ENCODE measurements around the gene ST6GALNAC5.
A peak's percentile ranks its signal among the peaks of the same experiment; 100 is the strongest.

ST6GALNAC5 gene

DNA sequence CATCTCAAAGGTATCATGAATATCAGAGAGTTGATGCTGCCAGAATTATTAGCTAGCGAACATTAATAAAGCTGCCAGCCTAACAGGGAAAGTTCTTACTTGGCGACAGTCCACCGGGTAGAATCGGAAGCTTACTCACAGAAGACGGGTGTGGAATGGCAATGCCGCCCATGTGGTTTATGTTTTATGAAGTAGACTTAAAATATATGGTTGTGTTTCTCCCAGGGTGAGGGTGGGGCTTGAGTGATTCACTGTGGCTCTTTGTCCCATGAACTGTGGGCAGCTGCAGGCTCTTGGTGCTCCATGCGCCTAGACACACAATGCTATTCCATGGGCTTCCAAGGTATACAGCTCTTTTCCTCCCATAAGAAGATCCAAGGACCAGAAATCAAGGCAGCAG, 189.2 kb downstream of the ST6GALNAC5 start:
- DNase-seq: no peak

DNA sequence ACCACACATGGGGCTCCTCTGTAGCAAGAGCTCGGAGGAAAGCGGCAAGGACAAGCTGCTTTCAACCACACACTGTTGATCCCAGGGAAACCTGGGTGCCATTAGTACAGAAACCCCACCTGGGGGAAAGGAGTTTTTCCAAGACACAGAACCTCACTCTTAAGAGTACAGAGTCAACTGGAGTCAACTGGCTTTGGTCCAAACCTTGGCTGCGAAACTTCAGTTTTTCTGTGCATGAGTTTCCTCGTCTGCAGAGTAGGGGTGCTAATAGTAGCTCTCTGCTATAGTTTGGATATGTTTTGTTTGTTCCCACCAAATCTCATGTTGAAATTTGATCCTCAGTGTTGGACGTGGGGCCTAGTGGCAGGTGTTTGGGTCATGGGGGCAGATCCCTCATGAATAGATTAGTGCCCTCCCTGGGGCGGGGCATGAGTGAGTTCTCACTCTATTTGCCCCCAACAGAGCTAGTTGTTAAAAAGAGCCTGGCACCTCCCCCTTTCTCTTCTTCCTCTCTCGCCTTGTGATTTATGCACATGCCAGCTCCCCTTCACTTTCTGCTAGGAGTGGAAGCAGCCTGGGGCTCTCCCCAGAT, 190.8 kb downstream of the ST6GALNAC5 start:
- no peak for DNase-seq

DNA sequence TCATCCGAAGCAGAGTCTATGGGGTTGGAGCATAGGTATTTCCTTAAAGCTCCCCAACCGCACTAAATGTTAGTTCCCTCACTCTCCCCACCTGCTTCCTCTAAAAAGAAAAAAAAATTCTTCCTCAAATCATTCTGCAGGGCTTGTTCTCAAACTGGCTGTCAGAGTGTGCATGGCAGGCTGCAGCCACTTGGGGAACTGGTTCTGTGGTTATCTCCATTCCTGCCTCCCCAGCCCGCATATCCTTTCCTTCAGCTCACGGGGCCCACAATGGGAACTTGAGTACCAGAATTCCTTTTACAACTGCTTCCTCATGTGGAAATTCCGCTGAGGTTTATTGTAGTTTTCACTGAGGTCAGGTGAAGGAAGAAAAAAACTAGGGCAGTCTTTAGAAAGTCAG, 192.7 kb downstream of the ST6GALNAC5 start:
- DNase-seq: peak; percentile 70

DNA sequence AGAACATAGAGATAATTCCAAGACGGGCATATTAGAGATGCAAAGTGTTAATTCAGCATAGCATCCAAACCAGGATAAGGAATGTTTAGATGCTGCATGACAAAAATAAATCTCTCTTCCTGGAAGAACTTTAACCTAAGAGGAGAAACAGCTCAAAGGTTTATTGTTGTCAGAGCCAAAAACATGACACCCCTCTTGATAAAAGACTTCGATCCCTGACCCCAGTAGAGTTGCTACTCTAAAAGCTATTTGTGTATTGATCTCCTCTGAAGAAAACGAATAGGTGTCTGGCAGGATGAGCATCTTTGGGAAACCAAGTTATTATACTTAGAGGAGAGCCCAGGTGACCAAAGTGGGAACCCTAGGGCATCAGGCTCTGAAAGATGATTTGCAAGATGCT, 193.9 kb downstream of the ST6GALNAC5 start:
- no peak for DNase-seq

- DNase-seq: no peak
Observed at GRCh38 chr1:77063118-77063517, 195.8 kb downstream of the ST6GALNAC5 start.

- no peak for DNase-seq
Observed at GRCh38 chr1:77064246-77064645, 197.0 kb downstream of the ST6GALNAC5 start.

GRCh38 chr1:77065693-77066342, 198.5 kb downstream of the ST6GALNAC5 start:
- DNase-seq: no peak

GRCh38 chr1:77068013-77068412, 200.7 kb downstream of the ST6GALNAC5 start:
- no peak for DNase-seq

GRCh38 chr1:77076759-77077158, 209.5 kb downstream of the ST6GALNAC5 start:
- no peak for DNase-seq

- DNase-seq: no peak
Observed at GRCh38 chr1:77081834-77082233, 214.6 kb downstream of the ST6GALNAC5 start.

DNA sequence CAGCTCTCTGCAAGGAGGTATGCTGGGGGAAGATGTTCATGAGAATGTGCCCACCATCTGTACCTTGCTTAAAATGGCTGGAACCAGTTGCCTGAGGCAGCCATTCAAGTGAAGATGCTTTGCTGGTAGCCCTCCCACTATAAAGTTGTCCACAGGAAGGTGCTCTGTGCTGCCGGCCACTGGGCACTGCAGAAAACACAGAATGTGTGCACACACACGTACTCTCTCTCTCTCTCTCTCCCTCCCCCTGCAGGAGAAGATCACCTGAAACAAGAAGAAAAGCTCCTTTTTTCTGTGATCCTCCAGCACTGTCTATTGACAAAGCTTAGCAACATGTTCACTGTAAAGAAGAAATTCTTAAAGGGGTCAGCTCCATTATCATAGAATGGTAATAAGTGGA, 217.2 kb downstream of the ST6GALNAC5 start:
- no peak for DNase-seq

DNA sequence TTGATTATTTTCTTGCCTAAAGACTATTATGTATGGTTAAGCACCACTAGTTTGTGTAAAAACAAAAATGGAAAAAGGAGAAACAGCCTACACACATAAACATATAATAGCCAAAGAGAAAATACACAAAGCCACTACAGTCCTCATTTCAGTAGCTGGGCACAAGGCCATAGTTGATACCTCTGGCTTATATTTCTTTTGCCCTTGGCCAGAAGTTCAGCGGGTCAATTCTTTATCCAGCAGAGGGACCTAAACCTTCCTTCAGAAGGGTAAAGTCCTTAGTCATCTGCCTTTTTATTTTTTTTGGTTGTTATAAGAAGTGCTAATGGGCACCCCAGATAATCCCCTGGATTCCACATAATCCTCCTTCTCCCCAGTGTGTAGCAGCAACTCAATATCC, 217.8 kb downstream of the ST6GALNAC5 start:
- no peak for DNase-seq

- DNase-seq: no peak
Observed at GRCh38 chr1:77089756-77090155, 222.5 kb downstream of the ST6GALNAC5 start.

DNA sequence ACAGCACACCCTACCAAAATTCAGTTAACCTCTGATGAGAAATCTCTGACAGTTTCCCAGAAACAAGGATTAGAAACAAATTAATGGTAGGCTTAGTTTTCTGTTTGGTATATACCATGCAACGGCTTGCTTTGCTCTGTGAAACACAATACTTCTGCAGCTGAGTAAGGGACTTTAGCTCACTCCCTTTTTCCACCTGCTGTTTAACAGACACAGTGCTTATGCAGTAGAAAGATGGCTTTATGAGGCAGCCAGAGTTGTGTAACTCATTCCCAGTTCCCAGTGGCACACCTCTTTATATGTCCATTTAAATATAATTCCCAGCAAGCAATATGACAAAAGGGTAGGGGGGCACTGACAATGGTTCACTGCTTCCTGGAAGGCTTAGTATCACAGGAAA, 228.0 kb downstream of the ST6GALNAC5 start:
- no peak for DNase-seq

- DNase-seq: no peak
Observed at GRCh38 chr1:77096496-77097255, 229.4 kb downstream of the ST6GALNAC5 start.

DNA sequence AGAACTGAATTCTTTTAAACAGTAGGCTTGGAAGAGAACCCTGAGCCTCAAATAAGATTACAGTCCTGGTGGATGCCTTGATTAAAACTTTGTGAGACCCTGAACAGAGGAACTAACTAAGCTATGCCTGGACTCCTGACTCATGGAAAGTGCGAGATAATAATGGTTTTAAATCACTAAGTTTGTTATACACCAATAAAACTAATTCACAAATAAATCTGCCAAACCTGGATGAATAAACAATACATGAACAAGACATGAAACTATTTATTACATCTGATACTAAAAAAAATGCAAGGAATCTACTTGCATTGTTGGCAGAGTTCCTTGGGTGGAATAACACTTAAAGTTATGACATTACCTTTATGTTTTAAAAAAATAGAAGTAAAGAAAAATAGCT, 233.6 kb downstream of the ST6GALNAC5 start:
- DNase-seq: no peak

GRCh38 chr1:77103486-77103885, 236.2 kb downstream of the ST6GALNAC5 start:
- no peak for DNase-seq

DNA sequence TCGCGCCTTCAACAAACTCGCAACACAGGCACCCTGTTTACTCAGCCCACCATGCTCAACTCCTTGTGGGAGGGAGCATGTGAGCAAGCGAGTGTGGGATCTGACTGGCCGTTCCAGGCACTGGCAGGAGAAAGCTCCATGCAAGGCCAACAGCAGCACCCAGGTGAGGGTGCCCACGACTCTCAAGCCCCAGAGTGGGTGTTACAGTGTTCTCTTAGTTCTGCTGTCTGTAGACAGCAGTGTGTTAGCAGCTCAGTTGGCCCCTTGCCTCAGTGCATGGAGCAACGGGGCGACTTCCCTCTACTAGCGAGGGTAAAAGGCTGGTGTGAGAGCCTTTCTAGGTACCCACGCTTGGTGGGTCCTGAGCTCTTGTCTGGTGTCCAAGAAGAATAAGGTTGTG, 237.4 kb downstream of the ST6GALNAC5 start:
- no peak for DNase-seq

Data from GDM1 (cell line).